ENCODE results near the gene CYP2U1. TPM values are rescaled to one million over a fixed set of nuclear protein-coding genes. Genes with fewer than 3 reads are reported as not detected.
A peak's percentile ranks its signal among the peaks of the same experiment; 100 is the strongest.

Gene CYP2U1
- total RNA-seq, 2 experiments from 2014 or later = 2.9 to 4.0 TPM

GRCh38 chr4:107906458-107907100, 24.8 kb upstream of the CYP2U1 start:
- no peak for TF ChIP-seq CTCF (IDR thresholded peaks at IDR 0.05)
- H3K4me3 ChIP-seq (ENCODE audit: low read length) = no peak overlapping the region
- Mint-ChIP-seq H3K4me3 (no peak overlapping the region), H3K27ac (no peak overlapping the region), H3K4me1 (ENCODE audit: low read depth) (no peaks in the 10 kb centered on the region), H3K36me3 (ENCODE audit: low read depth) (no peaks in the 10 kb centered on the region), H3K9me3 (no peaks in the 10 kb centered on the region), H3K27me3 (peaks cover 4% of the 10 kb centered on the region)
- ChIA-PET POLR2A (no interaction called here), CTCF (no interaction called here)
- H3K9me3 ChIP-seq (ENCODE audit: control insufficient read depth in 1 of 2, insufficient read depth in 1 of 2, low read length in 2 of 2) = no peaks in the 10 kb centered on the region
- no peak for DNase-seq
- H3K36me3 ChIP-seq (ENCODE audit: insufficient read depth, low read length) = no peaks in the 10 kb centered on the region
- no peaks in the 10 kb centered on the region for H3K4me1 ChIP-seq (ENCODE audit: insufficient read depth, low read length)
- intact Hi-C loops (cut with DNase I, micrococcal nuclease) = no loop called here
- no peak for ATAC-seq (ENCODE audit: poor library complexity)
- no peak overlapping the region for H3K27ac ChIP-seq (ENCODE audit: low read depth in 1 of 2, low read length in 2 of 2)
- H3K27me3 ChIP-seq (ENCODE audit: control insufficient read depth in 1 of 2, insufficient read depth in 2 of 2, low read length in 2 of 2) = peaks cover 0 to 2% of the 10 kb centered on the region in 2 experiments

DNA sequence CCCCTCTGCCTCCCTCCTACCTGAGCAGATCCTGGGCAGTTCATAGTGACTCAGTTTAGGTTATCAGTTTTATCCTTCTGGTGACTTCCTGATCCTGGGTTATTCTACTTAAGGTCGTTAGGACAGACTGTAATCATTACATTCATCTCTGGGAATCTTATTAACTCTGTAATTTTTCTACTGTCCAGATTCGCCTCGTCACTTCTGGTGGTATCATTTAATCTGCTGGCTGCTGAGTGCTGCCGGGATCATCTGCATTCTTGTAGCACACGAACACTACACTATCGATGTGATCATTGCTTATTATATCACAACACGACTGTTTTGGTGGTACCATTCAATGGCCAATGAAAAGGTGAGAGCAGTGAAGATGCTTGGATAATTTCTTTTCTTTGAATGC, 23.0 kb upstream of the CYP2U1 start:
- Mint-ChIP-seq H3K4me3 (no peak overlapping the region), H3K9me3 (no peaks in the 10 kb centered on the region), H3K36me3 (ENCODE audit: low read depth) (no peaks in the 10 kb centered on the region), H3K27ac (no peak overlapping the region), H3K4me1 (ENCODE audit: low read depth) (no peaks in the 10 kb centered on the region), H3K27me3 (no peaks in the 10 kb centered on the region)
- H3K9me3 ChIP-seq (ENCODE audit: control insufficient read depth in 1 of 2, insufficient read depth in 1 of 2, low read length in 2 of 2) = no peaks in the 10 kb centered on the region
- DNase-seq (no peak), ATAC-seq (ENCODE audit: poor library complexity) (no peak)
- H3K36me3 ChIP-seq (ENCODE audit: insufficient read depth, low read length) = no peaks in the 10 kb centered on the region
- no peak overlapping the region for H3K4me3 ChIP-seq (ENCODE audit: low read length)
- ChIA-PET CTCF (no interaction called here), POLR2A (no interaction called here)
- no peaks in the 10 kb centered on the region for H3K27me3 ChIP-seq (ENCODE audit: control insufficient read depth in 1 of 2, insufficient read depth in 2 of 2, low read length in 2 of 2)
- no peaks in the 10 kb centered on the region for H3K4me1 ChIP-seq (ENCODE audit: insufficient read depth, low read length)
- no peak for TF ChIP-seq CTCF (IDR thresholded peaks at IDR 0.05)
- intact Hi-C loops (cut with DNase I, micrococcal nuclease) = no loop called here
- no peak overlapping the region for H3K27ac ChIP-seq (ENCODE audit: low read depth in 1 of 2, low read length in 2 of 2)

GRCh38 chr4:107913283-107913899, 18.0 kb upstream of the CYP2U1 start:
- no peaks in the 10 kb centered on the region for H3K36me3 Mint-ChIP-seq (ENCODE audit: low read depth)
- TF ChIP-seq CTCF (IDR thresholded peaks at IDR 0.05) = peak; percentile 86
- Histone ChIP-seq H3K4me1 (ENCODE audit: insufficient read depth, low read length) (no peaks in the 10 kb centered on the region), H3K27ac (ENCODE audit: low read depth in 1 of 2, low read length in 2 of 2) (no peak overlapping the region), H3K4me3 (ENCODE audit: low read length) (no peak overlapping the region), H3K9me3 (ENCODE audit: control insufficient read depth in 1 of 2, insufficient read depth in 1 of 2, low read length in 2 of 2) (no peaks in the 10 kb centered on the region), H3K27me3 (ENCODE audit: control insufficient read depth in 1 of 2, insufficient read depth in 2 of 2, low read length in 2 of 2) (no peaks in the 10 kb centered on the region), H3K36me3 (ENCODE audit: insufficient read depth, low read length) (no peaks in the 10 kb centered on the region)
- H3K27me3 Mint-ChIP-seq = no peaks in the 10 kb centered on the region
- intact Hi-C loops (cut with DNase I, micrococcal nuclease) = loop anchor here (1.0 kb wide), 2 partner anchors 155 to 156 kb away; no protein-coding TSS in a partner anchor
- no peak overlapping the region for H3K27ac Mint-ChIP-seq
- DNase-seq = peak in 8 of 14 experiments; percentile 1 to 78 (median 32)
- no peaks in the 10 kb centered on the region for H3K4me1 Mint-ChIP-seq (ENCODE audit: low read depth)
- CTCF ChIA-PET = interaction anchor here (1.0 kb wide), 1 partner anchor 11 kb away, joined by 3 read pairs; no protein-coding TSS in a partner anchor
- H3K4me3 Mint-ChIP-seq = no peak overlapping the region
- no peaks in the 10 kb centered on the region for H3K9me3 Mint-ChIP-seq
- ATAC-seq (ENCODE audit: poor library complexity) = peak; percentile 92
- POLR2A ChIA-PET = interaction anchor here (0.6 kb wide), 1 partner anchor 12 kb away, joined by 3 read pairs; no protein-coding TSS in a partner anchor
